Esophagus muscularis mucosa (tissue), 4 donors: ENCODE results near the gene APOC1.

Source experiments
- CTCF ChIP-seq, 3 experiments: fragments of 200-600 bp in 2 of 3; fragments of 450-650 bp in 1 of 3; sonication (generic) in 2 of 3; IDR thresholded peaks; one replicate each; pipeline ENCODE4 v1.5.1; 2017 to 2019; ENCODE audit warnings: antibody characterized with exemption in 3 of 3, mild to moderate bottlenecking in 2 of 3, moderate library complexity in 1 of 3
- EP300 ChIP-seq: sonication (generic); formaldehyde crosslinking; IDR thresholded peaks from one replicate; pipeline ENCODE4 v1.6.1; 2017; ENCODE audit warnings: antibody characterized with exemption
- POLR2A ChIP-seq: fragments of 450-650 bp; IDR thresholded peaks from one replicate; pipeline ENCODE4 v1.6.1; 2017; ENCODE audit warnings: antibody characterized with exemption, moderate library complexity, mild to moderate bottlenecking, low read depth
- POLR2AphosphoS5 ChIP-seq, 2 donors: sonication (generic); formaldehyde crosslinking; IDR thresholded peaks; one replicate each; pipeline ENCODE4 v1.6.1; 2017; ENCODE audit warnings: antibody characterized with exemption in 2 of 2

- no peak for TF ChIP-seq CTCF (IDR thresholded peaks at IDR 0.05)
- no peak for TF ChIP-seq POLR2A
- TF ChIP-seq POLR2AphosphoS5 (IDR thresholded peaks at IDR 0.05), result no peak
- TF ChIP-seq EP300, result no peak
Observed at GRCh38 chr19:44875666-44876451, 38.5 kb upstream of the APOC1 start.
